Measurements from ENCODE around the gene LINGO3.

GRCh38 chr19:2336528-2337328, 28.8 kb upstream of the LINGO3 start:
- TF ChIP-seq CTCF (IDR thresholded peaks at IDR 0.05), result no peak
- TF ChIP-seq EP300 (IDR thresholded peaks at IDR 0.05), result no peak

Data from suprapubic skin (tissue), 3 donors.